Measurements from ENCODE around the gene DISP3. TPM values are rescaled to one million over a fixed set of nuclear protein-coding genes. Genes with fewer than 3 reads are reported as not detected.

Gene DISP3
- total and polyA plus RNA-seq, 4 donors, result 0.04 to 0.18 (median 0.07) TPM; not detected in 1

GRCh38 chr1:11470912-11471311 lies 8.0 kb upstream of the DISP3 start:
- Histone ChIP-seq H3K9me3 (ENCODE audit: control insufficient read depth in 4 of 4, insufficient read depth in 3 of 4, low read length in 3 of 4) (peaks cover 0 to 3% (median 0%) of the 10 kb centered on the region in 4 donors), H3K27me3 (ENCODE audit: control insufficient read depth in 3 of 3, insufficient read depth in 3 of 3, low read length in 2 of 3) (no peaks in the 10 kb centered on the region), H3K27ac (ENCODE audit: low read depth in 1 of 2, low read length in 1 of 2) (no peak overlapping the region), H3K9ac (ENCODE audit: insufficient read depth in 1 of 2, low read length in 2 of 2) (no peak overlapping the region), H3K4me1 (ENCODE audit: control insufficient read depth in 5 of 5, insufficient read depth in 5 of 5, low read length in 5 of 5) (no peaks in the 10 kb centered on the region), H3K4me3 (no peak overlapping the region), H3K36me3 (ENCODE audit: control insufficient read depth in 4 of 4, insufficient read depth in 4 of 4, low read length in 4 of 4) (no peaks in the 10 kb centered on the region)
- ATAC-seq (ENCODE audit: insufficient read depth, low FRiP score), result no peak
- no peak for TF ChIP-seq CTCF (IDR thresholded peaks at IDR 0.05; ENCODE audit: control extremely low read depth, extremely low read depth)
- no peak for DNase-seq
- 53 to 66% methylated on average over 2 of the region's 2 CpGs for WGBS, 2 donors

- Histone ChIP-seq H3K27ac (ENCODE audit: low read depth in 1 of 2, low read length in 1 of 2) (no peak overlapping the region), H3K4me3 (no peak overlapping the region), H3K36me3 (ENCODE audit: control insufficient read depth in 4 of 4, insufficient read depth in 4 of 4, low read length in 4 of 4) (no peaks in the 10 kb centered on the region), H3K27me3 (ENCODE audit: control insufficient read depth in 3 of 3, insufficient read depth in 3 of 3, low read length in 2 of 3) (no peaks in the 10 kb centered on the region), H3K9ac (ENCODE audit: insufficient read depth in 1 of 2, low read length in 2 of 2) (no peak overlapping the region), H3K9me3 (ENCODE audit: control insufficient read depth in 4 of 4, insufficient read depth in 3 of 4, low read length in 3 of 4) (peaks cover 0 to 3% (median 0%) of the 10 kb centered on the region in 4 donors), H3K4me1 (ENCODE audit: control insufficient read depth in 5 of 5, insufficient read depth in 5 of 5, low read length in 5 of 5) (no peaks in the 10 kb centered on the region)
- TF ChIP-seq CTCF (IDR thresholded peaks at IDR 0.05; ENCODE audit: control extremely low read depth, extremely low read depth), result no peak
- WGBS, 2 donors, result 15 to 19% methylated on average over 1 of the region's 1 CpG
- DNase-seq (no peak), ATAC-seq (ENCODE audit: insufficient read depth, low FRiP score) (no peak)
Observed at GRCh38 chr1:11471473-11471872, 7.5 kb upstream of the DISP3 start.

- H3K4me3 ChIP-seq, result no peak overlapping the region
- TF ChIP-seq CTCF (IDR thresholded peaks at IDR 0.05; ENCODE audit: control extremely low read depth, extremely low read depth), result no peak
- H3K27me3 ChIP-seq (ENCODE audit: control insufficient read depth in 3 of 3, insufficient read depth in 3 of 3, low read length in 2 of 3), result peaks cover 0 to 2% (median 2%) of the 10 kb centered on the region in 3 donors
- no peak for ATAC-seq (ENCODE audit: insufficient read depth, low FRiP score)
- peaks cover 0 to 3% (median 0%) of the 10 kb centered on the region in 4 donors for H3K9me3 ChIP-seq (ENCODE audit: control insufficient read depth in 4 of 4, insufficient read depth in 3 of 4, low read length in 3 of 4)
- no peak overlapping the region for H3K9ac ChIP-seq (ENCODE audit: insufficient read depth in 1 of 2, low read length in 2 of 2)
- no peaks in the 10 kb centered on the region for H3K36me3 ChIP-seq (ENCODE audit: control insufficient read depth in 4 of 4, insufficient read depth in 4 of 4, low read length in 4 of 4)
- no peak overlapping the region for H3K27ac ChIP-seq (ENCODE audit: low read depth in 1 of 2, low read length in 1 of 2)
- H3K4me1 ChIP-seq (ENCODE audit: control insufficient read depth in 5 of 5, insufficient read depth in 5 of 5, low read length in 5 of 5), result no peaks in the 10 kb centered on the region
- DNase-seq, result no peak
- WGBS, 2 donors, result 81 to 97% methylated on average over 2 of the region's 2 CpGs
Observed at GRCh38 chr1:11472284-11472683, 6.7 kb upstream of the DISP3 start.

- H3K9me3 ChIP-seq (ENCODE audit: control insufficient read depth in 4 of 4, insufficient read depth in 3 of 4, low read length in 3 of 4), result peaks cover 0 to 3% (median 0%) of the 10 kb centered on the region in 4 donors
- peaks cover 0 to 3% (median 2%) of the 10 kb centered on the region in 3 donors for H3K27me3 ChIP-seq (ENCODE audit: control insufficient read depth in 3 of 3, insufficient read depth in 3 of 3, low read length in 2 of 3)
- TF ChIP-seq CTCF (IDR thresholded peaks at IDR 0.05; ENCODE audit: control extremely low read depth, extremely low read depth), result no peak
- 63 to 81% methylated on average over 3 of the region's 3 CpGs for WGBS, 2 donors
- no peak overlapping the region for H3K27ac ChIP-seq (ENCODE audit: low read depth in 1 of 2, low read length in 1 of 2)
- no peaks in the 10 kb centered on the region for H3K4me1 ChIP-seq (ENCODE audit: control insufficient read depth in 5 of 5, insufficient read depth in 5 of 5, low read length in 5 of 5)
- H3K9ac ChIP-seq (ENCODE audit: insufficient read depth in 1 of 2, low read length in 2 of 2), result no peak overlapping the region
- no peak for ATAC-seq (ENCODE audit: insufficient read depth, low FRiP score)
- H3K4me3 ChIP-seq, result no peak overlapping the region
- no peak for DNase-seq
- no peaks in the 10 kb centered on the region for H3K36me3 ChIP-seq (ENCODE audit: control insufficient read depth in 4 of 4, insufficient read depth in 4 of 4, low read length in 4 of 4)
Observed at GRCh38 chr1:11472741-11473140, 6.2 kb upstream of the DISP3 start.

All from lung (tissue), 12 donors.